Heart left ventricle (tissue), 16 donors: Measurements from ENCODE around the gene MSS51. TPM values are rescaled to one million over a fixed set of nuclear protein-coding genes. Genes with fewer than 3 reads are reported as not detected.
"Not testable (repeated sequence)": the region's sequence is repeated elsewhere in the genome, so short reads cannot be mapped to it uniquely, and the experiment has no call there.

ENCODE experiments used
- ATAC-seq, 4 donors: fragments of 200-7000 bp; cut with Tn5 transposase; one replicate each; pipeline ENCODE4 v1.9.1; 2020 to 2022; ENCODE audit warnings: moderate library complexity in 4 of 4, mild to moderate bottlenecking in 3 of 4, moderate number of reproducible peaks in 1 of 4
- DNase-seq, 5 donors: peaks; one replicate each; pipeline ENCODE4 v3.0.0-alpha.2; 2020
- H3K27ac ChIP-seq, 12 donors: fragments of 200-600 bp; sonication (generic) in 4 of 12; one replicate each; pipeline versions ENCODE4 v1.5.0 to v1.8.0; 2016 to 2022; ENCODE audit warnings: mild to moderate bottlenecking in 2 of 12
- H3K27me3 ChIP-seq, 9 donors: fragments of 200-600 bp; sonication (generic) in 2 of 9; one replicate each; pipeline versions ENCODE4 v1.5.1 to v1.8.0; 2016 to 2022; ENCODE audit warnings: mild to moderate bottlenecking in 3 of 9
- H3K36me3 ChIP-seq, 9 donors: fragments of 200-600 bp; sonication (generic) in 2 of 9; one replicate each; pipeline versions ENCODE4 v1.5.0 to v1.8.0; 2018 to 2022; ENCODE audit warnings: mild to moderate bottlenecking in 2 of 9
- H3K4me1 ChIP-seq, 12 donors: fragments of 200-600 bp; sonication (generic) in 4 of 12; one replicate each; pipeline versions ENCODE4 v1.5.0 to v1.8.0; 2016 to 2022; ENCODE audit warnings: mild to moderate bottlenecking in 3 of 12
- H3K4me3 ChIP-seq, 12 donors: fragments of 200-600 bp; sonication (generic) in 4 of 12; one replicate each; pipeline versions ENCODE4 v1.5.0 to v1.8.0; 2017 to 2022; ENCODE audit warnings: mild to moderate bottlenecking in 9 of 12, moderate library complexity in 4 of 12
- H3K9me3 ChIP-seq, 12 donors: fragments of 200-600 bp; sonication (generic) in 4 of 12; one replicate each; pipeline versions ENCODE4 v1.5.0 to v1.8.0; 2016 to 2022; ENCODE audit warnings: mild to moderate bottlenecking in 1 of 12
- POLR2A ChIP-seq, 2 donors: fragments of 450-650 bp; IDR thresholded peaks; one replicate each; pipeline ENCODE4 v1.6.1; 2017; ENCODE audit warnings: antibody characterized with exemption in 2 of 2, mild to moderate bottlenecking in 2 of 2, moderate library complexity in 2 of 2
- WGBS, 4 donors: extraction: QIAGEN DNeasy Blood & Tissue Kit in 2 of 4; methylation state at CpG; one replicate each; pipeline versions ENCODE4 v1.1.5 to v1.1.7; 2013 to 2018; 5-methylcytosine and 5-hydroxymethylcytosine counted together
- intact Hi-C, 10 donors: fragments of 100-400 bp; cut with DNase I; formaldehyde crosslinking; loops; one replicate each; pipeline versions ENCODE4 v1.11.1 to v1.14.2; 2022
- polyA plus RNA-seq, 2 donors: library from polyadenylated mRNA; stranded (reverse); fragments of 200-250 nt; gene quantifications; one replicate each; pipeline ENCODE4 v1.2.3, GENCODE V29; 2013
- total RNA-seq, 9 donors: library from RNA; depleted of rRNA in 2 of 9; stranded (reverse); fragments of >200 nt in 2 of 9; fragmentation: NEBNext Ultra II Directional in 3 of 9; extraction: Animal tissue kit (Norgen Biotek cat#: 25700) in 3 of 9; gene quantifications; one replicate each; pipeline versions ENCODE4 v1.1.0 to v1.2.4, GENCODE V29; 2016 to 2023
- TF ChIP-seq, protein P1 (sequence below), 12 donors: fragments of 200-600 bp; sonication (generic) in 4 of 12; IDR thresholded peaks; one replicate each; pipeline versions ENCODE4 v1.5.0 to v1.8.0; 2018 to 2022; ENCODE audit warnings: antibody characterized with exemption in 12 of 12, mild to moderate bottlenecking in 5 of 12
- donor health status: ischemic (EF 13 %, LVEDD 7.1; RV severe dilation, severe dysfunction).
- donor health status: healthy with polysubstance abuse.
- donor health status: DM: no; HTN: yes; CAD: no.
- donor health status: DM: no; HTN: no; CAD: no.
- donor health status: ischemic (EF 25% LVEDD 6.9; RV normal size, moderate dysfunction).
- donor health status: ischemic (EF 25% LVEDD 5.7; RV mildly dilated, moderate dysfunction).
- donor health status: healthy.
- donor health status: DM: yes; HTN: yes; CAD: no.
- donor health status: ischemic (EF 35%, LVEDD 5.7; RV mildly dilated, moderate dysfunction).
- donor health status: nonischemic (EF 11% LVEDD 7.7; RV severe dilation, severe dysfunction).
- donor health status: DM: yes; HTN: yes; CAD: no.
- donor health status: PGD.
- donor health status: ischemic (EF 29% LVEDD 5.4; RV normal size, mild dysfunction).
- donor health status: nonischemic (EF 23%, LVEDD 6.1; RV moderate dilation, normal function).

MSS51 gene
- total and polyA plus RNA-seq, 11 donors, result 0.50 to 12.9 (median 5.4) TPM

GRCh38 chr10:73401636-73402035 is 31.7 kb downstream of the MSS51 start:
- TF ChIP-seq, protein P1, sequence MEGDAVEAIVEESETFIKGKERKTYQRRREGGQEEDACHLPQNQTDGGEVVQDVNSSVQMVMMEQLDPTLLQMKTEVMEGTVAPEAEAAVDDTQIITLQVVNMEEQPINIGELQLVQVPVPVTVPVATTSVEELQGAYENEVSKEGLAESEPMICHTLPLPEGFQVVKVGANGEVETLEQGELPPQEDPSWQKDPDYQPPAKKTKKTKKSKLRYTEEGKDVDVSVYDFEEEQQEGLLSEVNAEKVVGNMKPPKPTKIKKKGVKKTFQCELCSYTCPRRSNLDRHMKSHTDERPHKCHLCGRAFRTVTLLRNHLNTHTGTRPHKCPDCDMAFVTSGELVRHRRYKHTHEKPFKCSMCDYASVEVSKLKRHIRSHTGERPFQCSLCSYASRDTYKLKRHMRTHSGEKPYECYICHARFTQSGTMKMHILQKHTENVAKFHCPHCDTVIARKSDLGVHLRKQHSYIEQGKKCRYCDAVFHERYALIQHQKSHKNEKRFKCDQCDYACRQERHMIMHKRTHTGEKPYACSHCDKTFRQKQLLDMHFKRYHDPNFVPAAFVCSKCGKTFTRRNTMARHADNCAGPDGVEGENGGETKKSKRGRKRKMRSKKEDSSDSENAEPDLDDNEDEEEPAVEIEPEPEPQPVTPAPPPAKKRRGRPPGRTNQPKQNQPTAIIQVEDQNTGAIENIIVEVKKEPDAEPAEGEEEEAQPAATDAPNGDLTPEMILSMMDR (IDR thresholded peaks at IDR 0.05), result no peak
- TF ChIP-seq POLR2A (IDR thresholded peaks at IDR 0.05), result no peak
- H3K4me3 ChIP-seq, result no peak overlapping the region
- no peak for ATAC-seq
- H3K36me3 ChIP-seq, result peaks cover 0 to 42% (median 32%) of the 10 kb centered on the region in 9 donors
- intact Hi-C loops, result no loop called here
- no peak for DNase-seq
- no peaks in the 10 kb centered on the region for H3K9me3 ChIP-seq
- H3K27me3 ChIP-seq, result no peaks in the 10 kb centered on the region
- H3K27ac ChIP-seq, result no peak overlapping the region
- peaks cover 0 to 42% (median 8%) of the 10 kb centered on the region in 12 donors for H3K4me1 ChIP-seq
- 94 to 98% (median 97%) methylated on average over 6 of the region's 6 CpGs for WGBS, 4 donors

GRCh38 chr10:73399063-73399462 is 34.3 kb downstream of the MSS51 start:
- peak overlapping the region in 6 of 12 donors; percentile 3 to 33 (median 13) for H3K27ac ChIP-seq
- ATAC-seq, result peak in 1 of 4 donors; percentile 89
- WGBS, 4 donors, result 48 to 67% (median 53%) methylated on average over 4 of the region's 4 CpGs

GRCh38 chr10:73398024-73398423 is 35.3 kb downstream of the MSS51 start:
- no peak for ATAC-seq
- Histone ChIP-seq H3K27ac (peak overlapping the region in 1 of 12 donors; percentile 3), H3K27me3 (no peaks in the 10 kb centered on the region), H3K9me3 (no peaks in the 10 kb centered on the region), H3K36me3 (peaks cover 0 to 68% (median 55%) of the 10 kb centered on the region in 9 donors), H3K4me3 (no peak overlapping the region), H3K4me1 (peaks cover 0 to 22% (median 2%) of the 10 kb centered on the region in 12 donors)
- no peak for DNase-seq
- TF ChIP-seq, protein P1 (IDR thresholded peaks at IDR 0.05), result peak in 1 of 12 donors; percentile 12
- TF ChIP-seq POLR2A (IDR thresholded peaks at IDR 0.05), result no peak
- intact Hi-C loops, result no loop called here
- WGBS, 4 donors, result 93 to 99% (median 97%) methylated on average over 6 of the region's 6 CpGs

More at GRCh38 chr10:73399063-73399462, 34.3 kb downstream of the MSS51 start:
- Histone ChIP-seq H3K4me1 (peaks cover 0 to 29% (median 5%) of the 10 kb centered on the region in 12 donors), H3K4me3 (no peak overlapping the region), H3K36me3 (peaks cover 0 to 65% (median 55%) of the 10 kb centered on the region in 9 donors), H3K9me3 (no peaks in the 10 kb centered on the region), H3K27me3 (no peaks in the 10 kb centered on the region)
- no peak for DNase-seq
- intact Hi-C loops, result no loop called here
- TF ChIP-seq, protein P1 (IDR thresholded peaks at IDR 0.05), result no peak
- TF ChIP-seq POLR2A (IDR thresholded peaks at IDR 0.05), result no peak

DNA sequence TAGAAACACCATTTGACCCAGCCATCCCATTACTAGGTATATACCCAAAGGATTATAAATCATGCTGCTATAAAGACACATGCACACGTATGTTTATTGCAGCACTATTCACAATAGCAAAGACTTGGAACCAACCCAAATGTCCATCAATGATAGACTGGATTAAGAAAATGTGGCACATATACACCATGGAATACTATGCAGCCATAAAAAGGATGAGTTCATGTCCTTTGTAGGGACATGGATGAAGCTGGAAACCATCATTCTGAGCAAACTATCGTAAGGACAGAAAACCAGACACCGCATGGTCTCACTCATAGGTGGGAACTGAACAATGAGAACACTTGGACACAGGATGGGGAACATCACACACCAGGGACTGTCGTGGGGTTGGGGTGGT is 39.0 kb downstream of the MSS51 start:
- DNase-seq, intact Hi-C loops, H3K4me1 ChIP-seq, H3K27me3 ChIP-seq, H3K27ac ChIP-seq, H3K4me3 ChIP-seq, H3K9me3 ChIP-seq, ATAC-seq: not testable (repeated sequence)
- 95 to 99% (median 97%) methylated on average over 3 of the region's 4 CpGs for WGBS, 4 donors
- H3K36me3 ChIP-seq, result peaks cover 0 to 87% (median 74%) of the 10 kb centered on the region in 9 donors

GRCh38 chr10:73388228-73388627 is 45.1 kb downstream of the MSS51 start:
- ATAC-seq, result no peak
- Histone ChIP-seq H3K27ac (no peak overlapping the region), H3K9me3 (no peaks in the 10 kb centered on the region), H3K36me3 (peaks cover 0 to 93% (median 84%) of the 10 kb centered on the region in 9 donors), H3K4me3 (no peak overlapping the region), H3K4me1 (no peaks in the 10 kb centered on the region), H3K27me3 (no peaks in the 10 kb centered on the region)
- no peak for TF ChIP-seq POLR2A (IDR thresholded peaks at IDR 0.05)
- TF ChIP-seq, protein P1 (IDR thresholded peaks at IDR 0.05), result no peak
- intact Hi-C loops, result no loop called here
- 82 to 89% (median 87%) methylated on average over 4 of the region's 4 CpGs for WGBS, 4 donors
- DNase-seq, result no peak
